ENCODE measurements around the gene HOXB2. TPM values are rescaled to one million over a fixed set of nuclear protein-coding genes. Genes with fewer than 3 reads are reported as not detected.

Gene HOXB2
- total RNA-seq, 1 donor from 2014 or later: 5.6 TPM

GRCh38 chr17:48545539-48545938, 630 bp upstream of the HOXB2 start:
- Histone ChIP-seq H3K4me3 (no peak overlapping the region), H3K27ac (peak overlapping the region; percentile 86), H3K36me3 (no peaks in the 10 kb centered on the region), H3K4me1 (peaks cover 24% of the 10 kb centered on the region), H3K9me3 (no peaks in the 10 kb centered on the region), H3K27me3 (ENCODE audit: low read depth) (peaks cover 65% of the 10 kb centered on the region)
- no peak for TF ChIP-seq CTCF (IDR thresholded peaks at IDR 0.05)
- ATAC-seq (no peak), DNase-seq (no peak)
- intact Hi-C loops (cut with DNase I): no loop called here

GRCh38 chr17:48544349-48545021, 424 bp downstream of the HOXB2 start:
- H3K4me3 ChIP-seq: peak overlapping the region; percentile 58
- peak; percentile 52 to 75 for ATAC-seq
- no peaks in the 10 kb centered on the region for H3K9me3 ChIP-seq
- TF ChIP-seq CTCF (IDR thresholded peaks at IDR 0.05): no peak
- H3K4me1 ChIP-seq: peaks cover 24% of the 10 kb centered on the region
- peak overlapping the region; percentile 86 for H3K27ac ChIP-seq
- intact Hi-C loops (cut with DNase I): no loop called here
- H3K36me3 ChIP-seq: no peaks in the 10 kb centered on the region
- DNase-seq: peak; percentile 73
- peaks cover 73% of the 10 kb centered on the region for H3K27me3 ChIP-seq (ENCODE audit: low read depth)

- no peak for DNase-seq
- Histone ChIP-seq H3K27ac (peak overlapping the region; percentile 86), H3K4me3 (peak overlapping the region; percentile 58), H3K36me3 (no peaks in the 10 kb centered on the region), H3K9me3 (no peaks in the 10 kb centered on the region), H3K4me1 (peaks cover 23% of the 10 kb centered on the region), H3K27me3 (ENCODE audit: low read depth) (peaks cover 75% of the 10 kb centered on the region)
- intact Hi-C loops (cut with DNase I): no loop called here
- no peak for TF ChIP-seq CTCF (IDR thresholded peaks at IDR 0.05)
- ATAC-seq: peak in 1 of 2 donors; percentile 16
Observed at GRCh38 chr17:48543854-48544348, 1.0 kb downstream of the HOXB2 start.

- Histone ChIP-seq H3K9me3 (no peaks in the 10 kb centered on the region), H3K27ac (peak overlapping the region; percentile 86), H3K36me3 (no peaks in the 10 kb centered on the region), H3K4me3 (peak overlapping the region; percentile 58), H3K27me3 (ENCODE audit: low read depth) (peaks cover 81% of the 10 kb centered on the region), H3K4me1 (peaks cover 19% of the 10 kb centered on the region)
- intact Hi-C loops (cut with DNase I): no loop called here
- DNase-seq: no peak
- TF ChIP-seq CTCF (IDR thresholded peaks at IDR 0.05): peak; percentile 15
- peak in 1 of 2 donors; percentile 37 for ATAC-seq
Observed at GRCh38 chr17:48543107-48543853, 1.6 kb downstream of the HOXB2 start.

GRCh38 chr17:48542698-48543106, 2.2 kb downstream of the HOXB2 start:
- no peak for TF ChIP-seq CTCF (IDR thresholded peaks at IDR 0.05)
- H3K4me3 ChIP-seq: peak overlapping the region; percentile 58
- ATAC-seq (no peak), DNase-seq (no peak)
- H3K27me3 ChIP-seq (ENCODE audit: low read depth): peaks cover 83% of the 10 kb centered on the region
- H3K9me3 ChIP-seq: no peaks in the 10 kb centered on the region
- H3K4me1 ChIP-seq: peaks cover 19% of the 10 kb centered on the region
- intact Hi-C loops (cut with DNase I): no loop called here
- no peaks in the 10 kb centered on the region for H3K36me3 ChIP-seq
- H3K27ac ChIP-seq: peak overlapping the region; percentile 86

Measured in lower lobe of right lung (tissue), 2 donors.